ENCODE results near the gene TWF2. TPM values are rescaled to one million over a fixed set of nuclear protein-coding genes. Genes with fewer than 3 reads are reported as not detected.

The TWF2 gene
- total RNA-seq, 1 donor from 2014 or later: 154 TPM

GRCh38 chr3:52223449-52224408 is 15.2 kb downstream of the TWF2 start:
- no peak for DNase-seq (ENCODE audit: low read depth, low spot score)

GRCh38 chr3:52222319-52223221 is 16.4 kb downstream of the TWF2 start:
- DNase-seq (ENCODE audit: low read depth, low spot score): no peak

GRCh38 chr3:52221563-52222318 is 17.2 kb downstream of the TWF2 start:
- DNase-seq (ENCODE audit: low read depth, low spot score): no peak

- DNase-seq (ENCODE audit: low read depth, low spot score): no peak
These were observed 17.8 kb downstream of the TWF2 start for GRCh38 chr3:52221141-52221562.

DNA sequence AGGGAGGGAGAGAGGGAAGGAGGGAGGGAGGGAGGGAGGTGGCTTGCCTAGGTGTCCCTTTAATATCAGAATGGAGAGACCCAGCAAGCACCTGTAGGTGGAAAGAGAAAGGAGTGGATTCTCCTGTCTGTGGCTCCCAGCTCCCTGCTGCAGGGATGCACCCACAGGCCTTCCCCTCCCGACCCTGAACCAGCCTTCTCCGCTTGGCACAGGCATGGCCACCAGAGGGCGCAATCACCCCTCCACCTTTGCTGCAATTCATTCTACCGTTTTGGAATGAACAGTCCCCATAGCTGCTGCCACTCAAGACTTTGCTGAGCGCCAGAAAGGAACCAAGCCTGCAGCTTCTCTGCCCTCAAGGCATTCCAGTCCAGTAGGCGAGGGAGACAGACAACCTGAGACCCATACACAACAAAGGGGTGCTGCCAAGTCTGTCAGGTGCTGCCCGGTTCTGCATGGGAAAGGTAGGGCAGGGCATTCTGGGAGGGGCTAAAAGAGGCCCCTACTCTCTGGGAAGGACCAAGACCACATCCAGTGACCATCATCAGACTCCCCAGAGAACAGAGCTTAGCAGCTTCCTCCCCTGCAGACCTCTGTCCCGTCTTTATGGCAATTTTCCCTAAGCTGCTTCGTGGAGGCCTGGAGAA is 18.5 kb downstream of the TWF2 start:
- DNase-seq (ENCODE audit: low read depth, low spot score): no peak

DNA sequence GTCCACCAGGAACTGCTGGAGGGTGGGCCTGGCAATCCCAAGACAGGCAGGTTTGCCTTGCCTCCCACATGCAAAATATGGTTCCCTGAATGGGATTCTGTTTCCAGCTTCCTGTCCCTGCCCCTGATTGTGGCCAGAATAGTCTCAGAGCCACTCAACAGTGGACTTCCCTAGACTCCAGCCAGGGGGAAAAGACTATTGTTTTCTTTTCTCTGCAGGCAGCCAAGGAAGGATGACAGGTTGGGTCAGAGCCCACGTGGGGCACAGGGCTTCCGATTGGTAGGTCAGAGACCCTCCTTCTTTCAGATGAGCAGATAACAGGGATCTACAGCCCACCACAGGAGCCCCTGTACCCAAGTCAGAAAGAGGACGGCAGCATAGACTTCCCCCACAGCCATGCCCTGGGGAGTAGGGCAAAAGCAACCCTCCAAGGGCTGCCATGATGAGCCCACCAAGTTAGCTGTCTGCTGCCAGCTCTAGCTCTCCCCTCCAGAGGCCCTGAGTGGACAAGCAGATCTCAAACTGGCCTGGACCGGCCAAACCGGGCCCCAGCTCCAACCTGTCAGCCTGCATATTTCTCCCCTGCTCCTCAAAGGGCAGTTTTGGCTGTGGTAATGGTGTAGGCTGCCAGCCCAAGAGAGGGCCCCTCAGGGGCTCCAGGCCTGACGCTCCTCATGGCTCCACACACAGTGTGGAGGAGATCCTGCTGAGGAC is 19.9 kb downstream of the TWF2 start:
- no peak for DNase-seq (ENCODE audit: low read depth, low spot score)

DNA sequence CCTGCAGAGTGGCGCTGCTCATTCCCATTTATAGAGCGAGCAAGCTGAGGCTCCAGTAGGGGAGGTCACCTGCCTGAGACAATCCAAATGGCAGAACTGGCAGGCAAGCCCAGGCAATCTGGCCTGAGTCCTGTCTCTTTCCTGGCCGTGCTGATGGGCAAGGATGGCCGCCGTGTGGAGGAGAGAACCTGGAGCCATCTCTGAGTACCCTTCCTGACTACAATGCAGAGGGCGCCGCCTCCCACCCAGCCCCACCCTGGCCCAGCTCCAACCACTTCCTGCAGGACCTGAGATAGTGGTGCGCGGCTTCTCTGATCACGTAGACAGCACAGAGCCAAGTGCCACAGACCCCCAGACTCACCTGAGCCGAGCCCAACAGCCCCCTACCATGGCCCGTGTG is 20.5 kb downstream of the TWF2 start:
- DNase-seq (ENCODE audit: low read depth, low spot score): no peak

DNA sequence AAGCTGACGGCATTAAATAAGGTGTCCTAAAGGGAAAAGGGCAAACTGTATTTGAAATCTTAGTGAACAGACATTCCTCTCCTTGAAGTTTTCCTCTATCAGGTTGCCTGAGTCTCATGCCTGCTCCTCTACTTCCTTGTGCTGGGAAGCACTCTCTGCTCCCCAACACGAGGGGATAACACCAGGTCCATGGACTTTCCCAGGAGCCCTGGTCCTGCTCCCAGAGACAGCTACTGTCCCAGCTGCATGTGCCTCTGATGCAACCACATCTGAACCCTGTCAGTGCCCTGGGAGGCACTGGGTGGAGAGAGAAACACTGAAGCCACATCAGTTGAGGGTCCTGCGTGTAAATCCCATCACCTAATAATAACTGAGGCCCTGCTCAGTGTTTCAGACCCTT is 20.9 kb downstream of the TWF2 start:
- no peak for DNase-seq (ENCODE audit: low read depth, low spot score)

DNA sequence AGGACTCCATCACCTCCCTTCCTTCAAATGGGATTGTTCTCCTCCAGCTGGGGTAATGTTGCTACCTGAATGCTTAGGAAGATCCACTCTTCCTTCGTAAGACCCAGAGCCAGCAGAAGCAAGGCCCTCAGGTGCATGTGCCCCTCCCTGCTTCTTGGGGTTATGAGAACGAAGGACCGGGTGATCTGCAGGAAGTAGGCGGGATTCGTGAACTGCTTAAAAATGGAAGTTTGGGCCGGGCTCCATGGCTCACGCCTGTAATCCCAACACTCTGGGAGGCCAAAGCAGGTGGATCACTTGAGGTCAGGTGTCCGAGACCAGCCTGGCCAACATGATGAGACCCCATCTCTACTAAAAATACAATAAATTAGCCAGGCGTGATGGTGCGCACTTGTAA is 21.6 kb downstream of the TWF2 start:
- DNase-seq (ENCODE audit: low read depth, low spot score): no peak

DNA sequence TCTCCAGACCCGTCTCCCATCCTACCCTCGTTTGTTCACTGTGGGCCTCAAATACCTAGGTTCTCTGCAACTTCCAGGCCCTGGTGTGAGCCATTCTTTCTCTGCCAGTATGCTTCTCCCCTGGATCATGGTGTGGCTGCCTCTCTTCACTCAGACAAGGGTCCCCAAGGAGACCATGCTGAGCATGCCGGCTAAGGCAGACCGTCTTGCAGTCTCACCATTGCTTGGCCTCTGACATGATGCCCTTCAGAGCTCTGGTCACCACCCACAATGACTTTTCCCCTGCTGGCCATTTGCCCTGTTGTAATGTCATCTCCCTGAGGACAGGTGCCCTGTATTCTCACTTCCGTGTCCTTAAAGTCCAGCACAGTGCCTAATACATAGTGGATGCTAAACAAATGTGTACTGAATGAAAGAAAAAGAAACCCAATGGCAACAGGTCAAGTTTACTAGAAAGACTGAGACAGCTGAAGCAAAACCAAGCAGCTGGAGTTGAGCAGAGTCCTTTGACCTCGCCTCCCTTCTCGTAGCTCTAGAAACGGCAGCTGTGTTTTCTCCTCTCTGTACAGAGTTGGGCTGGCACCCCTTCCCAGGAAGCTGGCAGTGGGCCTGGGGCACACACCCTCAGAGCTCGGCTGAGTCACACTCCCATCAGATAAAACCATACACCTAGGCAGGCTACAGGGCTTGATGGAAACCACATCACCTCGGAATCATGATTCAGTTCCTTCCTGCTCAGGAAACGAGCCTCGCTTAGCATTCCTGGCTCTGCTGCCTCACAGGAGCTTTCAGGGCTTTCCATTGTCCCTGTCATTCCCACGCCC is 22.2 kb downstream of the TWF2 start:
- peak; percentile 91 for DNase-seq (ENCODE audit: low read depth, low spot score)

DNA sequence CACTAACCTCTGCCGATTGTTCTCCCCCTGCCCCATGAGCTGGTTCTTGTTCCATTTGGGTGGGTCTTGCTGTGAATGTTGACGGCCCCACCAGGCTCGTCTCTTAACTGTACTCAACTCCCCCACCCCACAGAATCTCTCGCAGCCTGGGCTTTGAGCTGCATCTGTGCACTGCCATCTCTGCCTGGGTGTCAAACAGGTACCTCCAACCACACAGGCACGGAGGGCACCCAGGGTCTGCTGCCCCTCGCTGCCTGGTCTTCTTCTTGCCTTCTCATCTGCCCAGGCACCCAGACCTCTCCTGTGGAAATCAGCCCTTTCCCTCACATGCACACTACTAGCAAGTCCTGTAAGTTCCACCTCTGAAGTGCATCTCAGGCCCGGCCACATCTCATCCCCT is 23.6 kb downstream of the TWF2 start:
- DNase-seq (ENCODE audit: low read depth, low spot score): no peak

- DNase-seq (ENCODE audit: low read depth, low spot score): no peak
These were observed 25.1 kb downstream of the TWF2 start for GRCh38 chr3:52213901-52214300.

DNA sequence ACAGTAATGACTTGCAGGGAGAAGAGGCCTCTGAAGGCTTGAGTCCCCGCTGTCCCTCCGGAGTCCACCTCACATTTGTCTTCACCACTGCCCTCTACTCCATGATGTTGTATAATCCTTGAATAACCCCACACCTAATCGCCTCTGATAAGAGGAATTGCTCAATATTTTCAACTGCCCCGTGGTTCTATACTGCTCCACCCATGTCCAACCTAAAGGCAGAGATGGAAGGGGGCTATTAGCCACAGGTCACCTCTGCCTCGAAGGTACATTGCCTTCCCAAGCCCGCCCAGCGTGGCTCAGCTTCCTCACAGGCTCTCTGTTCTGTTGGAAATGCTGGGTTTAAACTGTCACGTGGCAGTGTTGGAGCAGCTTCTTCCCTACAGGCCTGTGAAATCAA is 26.0 kb downstream of the TWF2 start:
- no peak for DNase-seq (ENCODE audit: low read depth, low spot score)

- no peak for DNase-seq (ENCODE audit: low read depth, low spot score)
These were observed 27.6 kb downstream of the TWF2 start for GRCh38 chr3:52211268-52211891.

GRCh38 chr3:52210550-52211046 is 28.4 kb downstream of the TWF2 start:
- no peak for DNase-seq (ENCODE audit: low read depth, low spot score)

DNA sequence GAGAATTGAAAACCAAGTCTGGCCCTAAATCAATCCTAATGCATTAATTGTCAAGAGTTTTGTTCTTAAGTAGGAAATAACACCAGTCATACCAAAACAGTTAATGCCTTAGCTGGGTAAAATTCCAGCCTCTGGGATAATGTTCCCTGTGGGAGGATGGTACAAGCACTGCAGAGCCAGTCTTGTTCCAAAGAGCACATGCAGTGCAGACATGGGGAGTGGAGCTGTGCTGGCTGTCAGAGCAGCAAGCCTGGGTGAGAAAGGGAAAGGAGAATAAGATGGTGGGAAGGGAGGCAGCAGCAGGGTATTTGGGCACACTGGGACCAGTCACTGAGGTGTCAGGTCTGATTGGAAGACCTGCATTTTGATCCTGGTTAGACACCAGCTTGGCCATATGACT is 28.9 kb downstream of the TWF2 start:
- no peak for DNase-seq (ENCODE audit: low read depth, low spot score)

GRCh38 chr3:52208556-52208955 is 30.4 kb downstream of the TWF2 start:
- DNase-seq (ENCODE audit: low read depth, low spot score): no peak

DNA sequence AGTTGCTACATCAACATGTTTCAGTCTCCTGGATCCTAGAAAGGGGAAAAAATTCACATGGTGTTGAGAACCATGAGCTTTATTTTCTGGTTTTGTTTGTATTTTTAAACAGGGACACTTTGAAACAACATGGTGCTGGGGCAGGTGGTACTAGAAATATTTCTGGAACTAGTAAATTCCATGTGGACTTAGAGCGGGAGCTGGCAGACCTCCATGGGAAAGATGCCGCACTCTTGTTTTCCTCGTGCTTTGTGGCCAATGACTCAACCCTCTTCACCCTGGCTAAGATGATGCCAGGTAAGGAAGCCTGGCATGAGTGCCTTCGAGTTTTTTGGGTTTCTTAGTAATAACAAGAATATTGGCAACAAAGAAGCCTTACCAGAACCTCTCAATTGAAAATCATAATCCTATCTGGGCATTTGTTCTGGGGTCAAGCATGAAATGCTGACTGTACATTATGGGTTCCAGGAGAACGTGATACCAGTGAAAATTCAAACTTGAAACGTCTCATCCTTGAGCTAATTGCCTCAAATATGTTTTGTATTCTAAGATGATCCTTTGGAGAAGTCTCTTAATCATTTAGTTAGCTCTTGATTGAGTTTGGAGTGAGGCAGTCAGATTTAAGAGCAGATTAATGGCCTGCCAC is 33.1 kb downstream of the TWF2 start:
- DNase-seq (ENCODE audit: low read depth, low spot score): no peak
